Ecto neural progenitor cell (in vitro differentiated cells): Measurements from ENCODE around the gene DCANP1.

Experiments used
- DNase-seq: peaks from one replicate; pipeline ENCODE4 v3.0.0-alpha.2; 2018; ENCODE audit warnings: low spot score

DCANP1 gene

GRCh38 chr5:135441350-135441831 is 5.8 kb downstream of the DCANP1 start:
- DNase-seq: peak; percentile 41

- DNase-seq: peak; percentile 29
Measured at GRCh38 chr5:135440916-135441315, 6.2 kb downstream of the DCANP1 start.

GRCh38 chr5:135439231-135440205 is 7.6 kb downstream of the DCANP1 start:
- peak; percentile 47 for DNase-seq

- DNase-seq: peak; percentile 39
Measured at GRCh38 chr5:135438636-135439221, 8.4 kb downstream of the DCANP1 start.

GRCh38 chr5:135437796-135438560 is 9.2 kb downstream of the DCANP1 start:
- peak; percentile 46 for DNase-seq

GRCh38 chr5:135437422-135437795 is 9.7 kb downstream of the DCANP1 start:
- DNase-seq: peak; percentile 13

GRCh38 chr5:135436951-135437418 is 10.2 kb downstream of the DCANP1 start:
- peak; percentile 36 for DNase-seq

- DNase-seq: peak; percentile 37
Measured at GRCh38 chr5:135435467-135436330, 11.4 kb downstream of the DCANP1 start.

GRCh38 chr5:135434591-135435466 is 12.3 kb downstream of the DCANP1 start:
- DNase-seq: peak; percentile 39

- DNase-seq: peak; percentile 33
Measured at GRCh38 chr5:135433681-135434426, 13.3 kb downstream of the DCANP1 start.

- DNase-seq: no peak
Measured at GRCh38 chr5:135432113-135432512, 15.0 kb downstream of the DCANP1 start.

- DNase-seq: no peak
Measured at GRCh38 chr5:135430135-135430437, 17.1 kb downstream of the DCANP1 start.

GRCh38 chr5:135429301-135430134 is 17.6 kb downstream of the DCANP1 start:
- DNase-seq: no peak

GRCh38 chr5:135428586-135428985 is 18.6 kb downstream of the DCANP1 start:
- no peak for DNase-seq

GRCh38 chr5:135426102-135427082 is 20.8 kb downstream of the DCANP1 start:
- DNase-seq: no peak

- no peak for DNase-seq
Measured at GRCh38 chr5:135425641-135426040, 21.5 kb downstream of the DCANP1 start.

GRCh38 chr5:135423846-135424168 is 23.3 kb downstream of the DCANP1 start:
- DNase-seq: no peak
